Measurements from ENCODE around the gene C19orf38.
A peak's percentile ranks its signal among the peaks of the same experiment; 100 is the strongest.

C19orf38 gene

DNA sequence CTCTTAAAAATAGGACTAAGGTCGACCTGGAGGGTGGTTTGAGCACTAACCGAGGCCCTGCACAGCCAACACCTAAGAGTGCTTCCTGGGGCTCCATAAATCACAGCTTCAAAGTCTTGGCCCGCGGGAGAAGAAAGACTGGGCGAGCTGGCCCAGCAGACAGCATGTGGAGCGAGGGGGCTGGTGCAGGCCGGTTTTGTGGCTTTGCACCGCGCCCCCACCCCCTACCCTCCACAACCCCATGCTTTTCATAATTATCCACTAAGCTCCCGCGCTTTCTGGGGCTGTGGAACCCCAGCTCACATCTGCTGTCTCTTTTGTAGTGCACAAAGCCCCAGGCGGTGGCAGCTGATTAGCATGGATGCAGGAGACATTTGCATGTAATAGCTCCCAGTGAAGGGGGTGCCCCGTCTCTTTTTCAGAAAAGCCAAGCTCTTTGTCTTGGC lies 40.2 kb downstream of the C19orf38 start:
- peak overlapping the region; percentile 70 to 90 (median 74) for H3K27ac Mint-ChIP-seq
- no peaks in the 10 kb centered on the region for H3K36me3 Mint-ChIP-seq (ENCODE audit: low read depth)
- TF ChIP-seq, protein P1, sequence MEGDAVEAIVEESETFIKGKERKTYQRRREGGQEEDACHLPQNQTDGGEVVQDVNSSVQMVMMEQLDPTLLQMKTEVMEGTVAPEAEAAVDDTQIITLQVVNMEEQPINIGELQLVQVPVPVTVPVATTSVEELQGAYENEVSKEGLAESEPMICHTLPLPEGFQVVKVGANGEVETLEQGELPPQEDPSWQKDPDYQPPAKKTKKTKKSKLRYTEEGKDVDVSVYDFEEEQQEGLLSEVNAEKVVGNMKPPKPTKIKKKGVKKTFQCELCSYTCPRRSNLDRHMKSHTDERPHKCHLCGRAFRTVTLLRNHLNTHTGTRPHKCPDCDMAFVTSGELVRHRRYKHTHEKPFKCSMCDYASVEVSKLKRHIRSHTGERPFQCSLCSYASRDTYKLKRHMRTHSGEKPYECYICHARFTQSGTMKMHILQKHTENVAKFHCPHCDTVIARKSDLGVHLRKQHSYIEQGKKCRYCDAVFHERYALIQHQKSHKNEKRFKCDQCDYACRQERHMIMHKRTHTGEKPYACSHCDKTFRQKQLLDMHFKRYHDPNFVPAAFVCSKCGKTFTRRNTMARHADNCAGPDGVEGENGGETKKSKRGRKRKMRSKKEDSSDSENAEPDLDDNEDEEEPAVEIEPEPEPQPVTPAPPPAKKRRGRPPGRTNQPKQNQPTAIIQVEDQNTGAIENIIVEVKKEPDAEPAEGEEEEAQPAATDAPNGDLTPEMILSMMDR (IDR thresholded peaks at IDR 0.05; ENCODE audit: unreplicated experiment in 3 of 3), result no peak
- no peak overlapping the region for H3K4me3 Mint-ChIP-seq
- H3K9me3 Mint-ChIP-seq, result no peaks in the 10 kb centered on the region
- H3K27me3 Mint-ChIP-seq (ENCODE audit: low read depth), result no peaks in the 10 kb centered on the region
- peaks cover 46% of the 10 kb centered on the region for H3K4me1 Mint-ChIP-seq

DNA sequence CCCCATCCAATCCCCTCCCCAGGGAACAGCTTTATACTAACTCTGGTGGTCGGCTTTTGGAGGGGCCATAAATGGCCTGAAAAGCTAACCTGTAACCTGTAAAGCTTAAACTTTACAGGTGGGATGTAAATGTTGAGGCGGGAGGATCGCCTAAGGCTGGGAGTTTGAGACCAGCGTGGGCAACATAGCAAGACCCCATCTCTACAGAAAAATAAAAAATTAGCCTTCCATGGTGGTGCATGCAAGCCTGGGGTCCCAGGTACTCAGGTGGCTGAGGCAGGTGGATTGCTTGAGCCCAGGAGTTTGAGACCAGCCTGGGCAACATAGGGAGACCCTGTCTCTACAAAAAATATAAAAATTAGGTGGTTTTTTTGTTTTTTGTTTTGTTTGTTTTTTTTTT lies 41.7 kb downstream of the C19orf38 start:
- H3K4me3 Mint-ChIP-seq, result no peak overlapping the region
- peaks cover 57% of the 10 kb centered on the region for H3K4me1 Mint-ChIP-seq
- no peaks in the 10 kb centered on the region for H3K9me3 Mint-ChIP-seq
- TF ChIP-seq, protein P1 (IDR thresholded peaks at IDR 0.05; ENCODE audit: unreplicated experiment in 3 of 3), result no peak
- H3K27ac Mint-ChIP-seq, result peak overlapping the region in 1 of 3 experiments; percentile 17
- no peaks in the 10 kb centered on the region for H3K36me3 Mint-ChIP-seq (ENCODE audit: low read depth)
- H3K27me3 Mint-ChIP-seq (ENCODE audit: low read depth), result no peaks in the 10 kb centered on the region

DNA sequence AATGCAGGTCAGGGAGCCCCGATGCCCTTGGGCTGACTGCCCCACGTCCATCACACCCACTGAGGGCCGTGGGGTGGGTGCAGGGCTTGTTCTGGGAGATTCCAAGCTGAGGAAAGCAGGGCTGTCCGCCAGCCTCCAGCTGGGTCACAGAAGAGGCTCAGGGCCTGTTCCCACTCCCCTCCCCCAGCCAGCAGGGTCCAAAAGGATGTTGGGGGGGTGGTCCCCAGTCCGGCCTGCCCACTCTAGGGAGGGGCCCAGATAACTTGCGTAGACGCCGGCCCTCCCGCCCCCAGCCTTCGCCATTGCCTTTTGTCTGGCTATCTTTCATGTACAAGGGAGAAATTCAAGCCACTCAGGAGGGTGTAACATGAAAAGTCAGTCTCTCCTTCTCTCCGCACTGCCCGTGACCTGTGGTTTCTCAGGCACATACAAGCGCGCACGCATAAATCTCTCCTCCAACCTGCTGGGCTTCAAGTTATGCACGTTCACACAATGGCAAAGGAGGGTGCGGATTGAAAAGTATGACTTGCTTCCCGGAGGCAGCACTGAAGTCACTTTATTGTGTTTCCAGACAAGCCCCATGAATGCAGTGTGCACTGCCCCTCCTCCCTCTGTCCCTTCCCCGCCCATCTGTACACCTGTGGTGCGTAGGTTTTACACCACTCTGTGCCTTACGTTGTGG lies 43.3 kb downstream of the C19orf38 start:
- TF ChIP-seq, protein P1 (IDR thresholded peaks at IDR 0.05; ENCODE audit: unreplicated experiment in 3 of 3), result no peak
- Mint-ChIP-seq H3K4me3 (peak overlapping the region; percentile 49 to 57 (median 56)), H3K9me3 (no peaks in the 10 kb centered on the region), H3K36me3 (ENCODE audit: low read depth) (no peaks in the 10 kb centered on the region), H3K4me1 (peaks cover 58% of the 10 kb centered on the region), H3K27ac (peak overlapping the region; percentile 97 to 99 (median 98)), H3K27me3 (ENCODE audit: low read depth) (no peaks in the 10 kb centered on the region)

- H3K9me3 Mint-ChIP-seq, result no peaks in the 10 kb centered on the region
- peaks cover 61% of the 10 kb centered on the region for H3K4me1 Mint-ChIP-seq
- TF ChIP-seq, protein P1 (IDR thresholded peaks at IDR 0.05; ENCODE audit: unreplicated experiment in 3 of 3), result no peak
- H3K36me3 Mint-ChIP-seq (ENCODE audit: low read depth), result peaks cover 3% of the 10 kb centered on the region
- no peaks in the 10 kb centered on the region for H3K27me3 Mint-ChIP-seq (ENCODE audit: low read depth)
- peak overlapping the region; percentile 49 to 57 (median 56) for H3K4me3 Mint-ChIP-seq
- peak overlapping the region; percentile 97 to 99 (median 98) for H3K27ac Mint-ChIP-seq
Observed at GRCh38 chr19:10892256-10892655, 44.0 kb downstream of the C19orf38 start.

DNA sequence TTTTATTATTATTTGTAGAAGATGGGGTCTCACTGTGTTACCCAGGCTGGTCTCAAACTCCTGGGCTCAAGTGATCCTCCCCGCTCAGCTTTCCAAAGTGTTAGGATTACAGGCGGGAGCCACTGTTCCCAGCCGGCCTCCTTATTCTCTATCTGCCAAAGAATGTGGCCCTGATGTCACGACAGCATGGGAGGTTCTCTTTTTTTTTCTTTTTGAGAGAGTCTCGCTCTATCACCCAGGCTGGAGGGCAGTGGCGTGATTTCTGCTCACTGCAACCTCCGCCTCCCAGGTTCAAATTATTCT lies 46.6 kb downstream of the C19orf38 start:
- peaks cover 45% of the 10 kb centered on the region for H3K4me1 Mint-ChIP-seq
- H3K4me3 Mint-ChIP-seq, result peak overlapping the region in 1 of 3 experiments; percentile 10
- H3K9me3 Mint-ChIP-seq, result no peaks in the 10 kb centered on the region
- H3K27ac Mint-ChIP-seq, result peak overlapping the region; percentile 89 to 93 (median 91)
- peaks cover 3% of the 10 kb centered on the region for H3K36me3 Mint-ChIP-seq (ENCODE audit: low read depth)
- TF ChIP-seq, protein P1 (IDR thresholded peaks at IDR 0.05; ENCODE audit: unreplicated experiment in 3 of 3), result no peak
- no peaks in the 10 kb centered on the region for H3K27me3 Mint-ChIP-seq (ENCODE audit: low read depth)

GRCh38 chr19:10895363-10895762 lies 47.1 kb downstream of the C19orf38 start:
- Mint-ChIP-seq H3K27me3 (ENCODE audit: low read depth) (no peaks in the 10 kb centered on the region), H3K27ac (peak overlapping the region in 1 of 3 experiments; percentile 81), H3K36me3 (ENCODE audit: low read depth) (peaks cover 7% of the 10 kb centered on the region), H3K4me3 (no peak overlapping the region), H3K4me1 (peaks cover 45% of the 10 kb centered on the region), H3K9me3 (no peaks in the 10 kb centered on the region)
- TF ChIP-seq, protein P1 (IDR thresholded peaks at IDR 0.05; ENCODE audit: unreplicated experiment in 3 of 3), result no peak

Measured in nephron (organoid).